HepG2 (cell line): ENCODE measurements around the gene WDR47. TPM values are rescaled to one million over a fixed set of nuclear protein-coding genes. Genes with fewer than 3 reads are reported as not detected.

Source experiments
- AKAP8 ChIP-seq: sonication (generic); formaldehyde crosslinking; IDR thresholded peaks from 2 replicates; pipeline ENCODE4 v1.5.1; 2020; ENCODE audit warnings: mild to moderate bottlenecking, missing genetic modification reagents
- CREB1 ChIP-seq, 2 experiments: fragments of 450-650 bp in 1 of 2; IDR thresholded peaks; 2 replicates each; pipeline ENCODE4 v1.6.1; 2016 to 2017; ENCODE audit warnings: control low read depth in 1 of 2, mild to moderate bottlenecking in 1 of 2, missing compliant biosample characterization in 1 of 2, missing genetic modification characterization in 1 of 2
- EP300 ChIP-seq, 3 experiments: sonication (generic) in 1 of 3; formaldehyde crosslinking in 1 of 3; IDR thresholded peaks; 2 replicates each; pipeline versions ENCODE4 v1.5.1 to v1.6.1; 2011 to 2020; ENCODE audit warnings: low read depth in 2 of 3, low read length in 2 of 3, borderline replicate concordance in 1 of 3, improper control_type of control experiment in 1 of 3, mild to moderate bottlenecking in 1 of 3, missing genetic modification reagents in 1 of 3, moderate library complexity in 1 of 3
- FOXJ3 ChIP-seq: sonication (generic); formaldehyde crosslinking; IDR thresholded peaks from 2 replicates; pipeline ENCODE4 v1.4.0; 2020; ENCODE audit warnings: missing genetic modification reagents, mild to moderate bottlenecking, borderline replicate concordance
- GATAD2A ChIP-seq: IDR thresholded peaks from 2 replicates; pipeline ENCODE4 v1.6.1; 2016
- JUN ChIP-seq: sonication (generic); formaldehyde crosslinking; IDR thresholded peaks from 2 replicates; pipeline ENCODE4 v1.4.0; 2020; ENCODE audit warnings: mild to moderate bottlenecking, missing genetic modification reagents
- MIER2 ChIP-seq: IDR thresholded peaks from 2 replicates; pipeline ENCODE4 v1.6.1; 2016; ENCODE audit warnings: missing biosample characterization, missing genetic modification reagents
- MIXL1 ChIP-seq: IDR thresholded peaks from 2 replicates; pipeline ENCODE4 v1.6.1; 2016
- MYNN ChIP-seq: sonication (generic); formaldehyde crosslinking; IDR thresholded peaks from 2 replicates; pipeline ENCODE4 v1.4.0; 2020; ENCODE audit warnings: mild to moderate bottlenecking, low read depth, missing genetic modification reagents
- ZFP36L1 ChIP-seq: sonication (generic); formaldehyde crosslinking; IDR thresholded peaks from 2 replicates; pipeline ENCODE4 v1.8.0; 2022; ENCODE audit warnings: mild to moderate bottlenecking, missing genetic modification reagents, moderate library complexity
- ZMYM3 ChIP-seq: sonication (generic); formaldehyde crosslinking; IDR thresholded peaks from 2 replicates; pipeline ENCODE4 v1.5.1; 2020; ENCODE audit warnings: mild to moderate bottlenecking, missing genetic modification reagents
- ZNF136 ChIP-seq: sonication (generic); formaldehyde crosslinking; IDR thresholded peaks from 2 replicates; pipeline ENCODE4 v1.8.1; 2022; ENCODE audit warnings: low read depth, mild to moderate bottlenecking, moderate library complexity, missing genetic modification reagents
- ZNF160 ChIP-seq: sonication (generic); formaldehyde crosslinking; IDR thresholded peaks from 2 replicates; pipeline ENCODE4 v1.8.0; 2022; ENCODE audit warnings: mild to moderate bottlenecking, inconsistent platforms, missing genetic modification reagents
- ZNF343 ChIP-seq: sonication (generic); formaldehyde crosslinking; IDR thresholded peaks from 2 replicates; pipeline ENCODE4 v1.4.0; 2020; ENCODE audit warnings: mild to moderate bottlenecking, missing genetic modification reagents
- ZNF652 ChIP-seq: IDR thresholded peaks from 2 replicates; pipeline ENCODE4 v1.6.1; 2016; ENCODE audit warnings: low read depth, borderline replicate concordance
- polyA plus RNA-seq, 8 experiments: library from polyadenylated mRNA; depleted of rRNA in 3 of 8; stranded (reverse) in 7 of 8; unstranded in 1 of 8; fragments of >200 nt; fragmentation: Illumina TruSeq in 4 of 8; extraction: Trizol in 4 of 8; gene quantifications; 2 replicates each; pipeline versions ENCODE4 v1.2.1 to v1.2.3, GENCODE V29; 2011 to 2016; ENCODE audit warnings: low read depth in 4 of 8, missing spikeins in 1 of 8, mixed read lengths in 1 of 8; ENCODE audit not compliant: insufficient read depth in 1 of 8
- total RNA-seq, 5 experiments: library from RNA; depleted of rRNA; stranded (reverse); fragments of >200 nt; fragmentation: Illumina TruSeq; extraction: Trizol; gene quantifications; 2 replicates each; pipeline ENCODE4 v1.2.3, GENCODE V29; 2016; ENCODE audit warnings: low read depth in 1 of 5
- TF ChIP-seq, protein P1 (sequence below): sonication (generic); formaldehyde crosslinking; IDR thresholded peaks from 2 replicates; pipeline ENCODE4 v1.5.1; 2020; ENCODE audit warnings: missing genetic modification reagents, mild to moderate bottlenecking, borderline replicate concordance
- TF ChIP-seq, protein P2 (sequence below): sonication (generic); formaldehyde crosslinking; IDR thresholded peaks from 2 replicates; pipeline ENCODE4 v1.8.1; 2023; ENCODE audit warnings: mild to moderate bottlenecking, inconsistent platforms, moderate library complexity, missing genetic modification reagents, borderline replicate concordance
- TF ChIP-seq, protein P3 (sequence below): sonication (generic); formaldehyde crosslinking; IDR thresholded peaks from 2 replicates; pipeline ENCODE4 v1.4.0; 2020; ENCODE audit warnings: missing genetic modification reagents, mild to moderate bottlenecking, borderline replicate concordance
- TF ChIP-seq, protein P4 (sequence below): sonication (generic); formaldehyde crosslinking; IDR thresholded peaks from 2 replicates; pipeline ENCODE4 v1.9.0; 2021; ENCODE audit warnings: missing genetic modification reagents, borderline replicate concordance

WDR47 gene
- total and polyA plus RNA-seq, 2 of the 13 experiments (the other 11 are each of a cell fraction or from before 2014, with no cell fraction given) = 4.3 to 5.9 TPM

DNA sequence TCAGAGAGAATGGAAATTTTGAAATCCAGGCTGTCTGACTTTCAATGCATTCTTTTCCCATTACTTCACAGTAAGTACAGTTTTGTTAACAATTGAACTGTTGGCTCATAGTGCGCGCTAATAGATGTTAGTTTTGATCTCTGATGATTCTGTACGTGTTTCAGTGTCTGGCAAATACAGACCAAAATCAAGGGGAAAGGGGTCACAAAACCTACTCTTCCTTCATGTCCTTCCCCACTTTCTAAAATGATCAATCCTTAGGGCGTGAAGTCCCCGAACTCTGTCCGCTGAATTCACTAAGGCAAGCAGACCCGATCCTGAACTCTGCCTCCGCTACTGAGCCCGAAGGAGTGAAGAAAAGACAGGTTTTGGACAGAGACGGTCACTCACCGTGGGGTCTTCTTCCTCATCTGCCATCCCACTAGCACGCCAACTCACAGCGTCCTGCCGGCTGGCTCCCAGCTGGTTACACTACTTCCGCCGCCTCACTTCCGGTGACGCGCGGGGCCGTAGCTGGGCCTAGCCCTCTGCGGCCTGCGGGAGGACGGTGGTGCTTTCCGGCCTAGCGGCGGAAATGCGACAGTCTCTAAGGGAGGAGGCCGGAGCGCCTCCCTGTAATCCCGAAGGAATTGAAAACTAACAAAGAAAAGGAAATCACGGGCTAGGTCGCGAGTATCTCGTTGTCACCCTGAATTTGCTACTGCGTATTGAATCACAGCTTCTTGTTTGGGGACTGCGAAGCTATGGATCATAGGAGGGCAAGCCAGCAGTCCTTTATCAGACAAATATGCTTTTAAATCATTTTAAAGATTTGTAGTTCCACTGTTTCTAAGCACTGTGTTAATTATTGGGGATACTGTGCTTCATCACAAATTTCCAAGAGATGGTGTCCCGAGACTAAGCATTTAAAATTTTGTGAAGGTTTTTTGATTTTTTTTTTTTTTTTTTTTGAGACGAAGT lies 33.9 kb upstream of the WDR47 start, which contains the start of gene TAF13 (continued):
- no peak for TF ChIP-seq JUN (CRISPR knock-in tag)
- 0 out of 2 replicates have a peak, but pooled peaks have one; percentile 41 for TF ChIP-seq ZFP36L1 (CRISPR knock-in tag)
- TF ChIP-seq, protein P1, sequence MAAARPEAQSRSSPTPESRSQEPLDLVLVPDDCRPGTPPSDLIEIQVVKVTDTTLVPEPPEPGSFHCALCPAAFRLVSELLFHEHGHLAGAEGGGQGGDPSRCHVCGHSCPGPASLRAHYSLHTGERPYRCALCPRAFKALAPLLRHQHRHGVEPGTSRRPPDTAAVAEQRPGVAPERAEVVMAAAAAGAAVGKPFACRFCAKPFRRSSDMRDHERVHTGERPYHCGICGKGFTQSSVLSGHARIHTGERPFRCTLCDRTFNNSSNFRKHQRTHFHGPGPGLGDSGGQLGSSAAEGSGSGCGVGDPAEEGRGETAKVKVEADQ (CRISPR knock-in tag) = no peak
- TF ChIP-seq AKAP8 = no peak
- no peak for TF ChIP-seq ZNF343 (CRISPR knock-in tag)
- TF ChIP-seq ZNF652 (CRISPR knock-in tag) = peak; percentile 14; the same call in 1 of the 2 replicates
- TF ChIP-seq, protein P2, sequence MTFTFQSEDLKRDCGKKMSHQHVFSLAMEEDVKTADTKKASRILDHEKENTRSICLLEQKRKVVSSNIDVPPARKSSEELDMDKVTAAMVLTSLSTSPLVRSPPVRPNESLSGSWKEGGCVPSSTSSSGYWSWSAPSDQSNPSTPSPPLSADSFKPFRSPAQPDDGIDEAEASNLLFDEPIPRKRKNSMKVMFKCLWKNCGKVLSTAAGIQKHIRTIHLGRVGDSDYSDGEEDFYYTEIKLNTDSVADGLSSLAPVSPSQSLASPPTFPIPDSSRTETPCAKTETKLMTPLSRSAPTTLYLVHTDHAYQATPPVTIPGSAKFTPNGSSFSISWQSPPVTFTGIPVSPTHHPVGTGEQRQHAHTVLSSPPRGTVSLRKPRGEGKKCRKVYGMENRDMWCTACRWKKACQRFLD = no peak
- no peak for TF ChIP-seq ZNF136 (CRISPR knock-in tag)
- peak; percentile 36; the same call in 1 of the 2 replicates for TF ChIP-seq ZMYM3 (CRISPR knock-in tag)
- TF ChIP-seq, protein P3, sequence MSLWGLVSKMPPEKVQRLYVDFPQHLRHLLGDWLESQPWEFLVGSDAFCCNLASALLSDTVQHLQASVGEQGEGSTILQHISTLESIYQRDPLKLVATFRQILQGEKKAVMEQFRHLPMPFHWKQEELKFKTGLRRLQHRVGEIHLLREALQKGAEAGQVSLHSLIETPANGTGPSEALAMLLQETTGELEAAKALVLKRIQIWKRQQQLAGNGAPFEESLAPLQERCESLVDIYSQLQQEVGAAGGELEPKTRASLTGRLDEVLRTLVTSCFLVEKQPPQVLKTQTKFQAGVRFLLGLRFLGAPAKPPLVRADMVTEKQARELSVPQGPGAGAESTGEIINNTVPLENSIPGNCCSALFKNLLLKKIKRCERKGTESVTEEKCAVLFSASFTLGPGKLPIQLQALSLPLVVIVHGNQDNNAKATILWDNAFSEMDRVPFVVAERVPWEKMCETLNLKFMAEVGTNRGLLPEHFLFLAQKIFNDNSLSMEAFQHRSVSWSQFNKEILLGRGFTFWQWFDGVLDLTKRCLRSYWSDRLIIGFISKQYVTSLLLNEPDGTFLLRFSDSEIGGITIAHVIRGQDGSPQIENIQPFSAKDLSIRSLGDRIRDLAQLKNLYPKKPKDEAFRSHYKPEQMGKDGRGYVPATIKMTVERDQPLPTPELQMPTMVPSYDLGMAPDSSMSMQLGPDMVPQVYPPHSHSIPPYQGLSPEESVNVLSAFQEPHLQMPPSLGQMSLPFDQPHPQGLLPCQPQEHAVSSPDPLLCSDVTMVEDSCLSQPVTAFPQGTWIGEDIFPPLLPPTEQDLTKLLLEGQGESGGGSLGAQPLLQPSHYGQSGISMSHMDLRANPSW (CRISPR knock-in tag) = no peak
- peak; percentile 87 for TF ChIP-seq CREB1 (IDR thresholded peaks at IDR 0.05)
- peak; percentile 96 for TF ChIP-seq CREB1 (CRISPR knock-in tag; IDR thresholded peaks at IDR 0.05)
- TF ChIP-seq FOXJ3 (CRISPR knock-in tag) = 0 out of 2 replicates have a peak, but pooled peaks have one; percentile 32
- peak; percentile 73 for TF ChIP-seq MIXL1 (CRISPR knock-in tag)
- TF ChIP-seq GATAD2A (CRISPR knock-in tag) = peak; percentile 88
- no peak for TF ChIP-seq MYNN
- TF ChIP-seq ZNF160 (CRISPR knock-in tag) = 0 out of 2 replicates have a peak, but pooled peaks have one; percentile 23
- no peak for TF ChIP-seq EP300 (IDR thresholded peaks at IDR 0.05; ENCODE audit: low read depth in 2 of 2, low read length in 2 of 2)
- peak; percentile 55; the same call in 1 of the 2 replicates for TF ChIP-seq EP300 (CRISPR knock-in tag; IDR thresholded peaks at IDR 0.05; ENCODE audit: borderline replicate concordance)
- TF ChIP-seq MIER2 (CRISPR knock-in tag) = peak; percentile 52; the same call in 1 of the 2 replicates
- TF ChIP-seq, protein P4, sequence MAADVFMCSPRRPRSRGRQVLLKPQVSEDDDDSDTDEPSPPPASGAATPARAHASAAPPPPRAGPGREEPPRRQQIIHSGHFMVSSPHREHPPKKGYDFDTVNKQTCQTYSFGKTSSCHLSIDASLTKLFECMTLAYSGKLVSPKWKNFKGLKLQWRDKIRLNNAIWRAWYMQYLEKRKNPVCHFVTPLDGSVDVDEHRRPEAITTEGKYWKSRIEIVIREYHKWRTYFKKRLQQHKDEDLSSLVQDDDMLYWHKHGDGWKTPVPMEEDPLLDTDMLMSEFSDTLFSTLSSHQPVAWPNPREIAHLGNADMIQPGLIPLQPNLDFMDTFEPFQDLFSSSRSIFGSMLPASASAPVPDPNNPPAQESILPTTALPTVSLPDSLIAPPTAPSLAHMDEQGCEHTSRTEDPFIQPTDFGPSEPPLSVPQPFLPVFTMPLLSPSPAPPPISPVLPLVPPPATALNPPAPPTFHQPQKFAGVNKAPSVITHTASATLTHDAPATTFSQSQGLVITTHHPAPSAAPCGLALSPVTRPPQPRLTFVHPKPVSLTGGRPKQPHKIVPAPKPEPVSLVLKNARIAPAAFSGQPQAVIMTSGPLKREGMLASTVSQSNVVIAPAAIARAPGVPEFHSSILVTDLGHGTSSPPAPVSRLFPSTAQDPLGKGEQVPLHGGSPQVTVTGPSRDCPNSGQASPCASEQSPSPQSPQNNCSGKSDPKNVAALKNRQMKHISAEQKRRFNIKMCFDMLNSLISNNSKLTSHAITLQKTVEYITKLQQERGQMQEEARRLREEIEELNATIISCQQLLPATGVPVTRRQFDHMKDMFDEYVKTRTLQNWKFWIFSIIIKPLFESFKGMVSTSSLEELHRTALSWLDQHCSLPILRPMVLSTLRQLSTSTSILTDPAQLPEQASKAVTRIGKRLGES (CRISPR knock-in tag) = no peak
